ENCODE measurements around the gene LEMD1.

The LEMD1 gene

DNA sequence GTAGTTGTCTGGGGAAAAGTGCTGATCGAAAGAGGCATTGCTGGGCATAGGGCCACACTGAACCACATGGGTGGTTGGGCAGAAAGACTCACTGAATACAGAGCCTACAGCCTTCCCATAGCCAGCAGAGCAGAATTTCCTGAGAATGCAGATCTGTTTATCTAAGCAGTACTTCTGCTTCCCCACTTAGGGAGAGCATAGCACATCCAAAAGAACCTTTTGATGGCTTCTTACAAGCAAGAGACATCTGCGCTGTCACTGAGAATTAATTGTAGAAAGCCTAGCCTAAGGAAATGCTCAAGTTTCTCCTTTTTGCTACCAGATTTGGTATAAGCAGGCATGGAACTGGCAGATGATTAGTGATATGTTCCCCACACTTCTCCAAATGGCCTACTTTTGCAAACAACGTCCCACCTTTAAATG lies 52.1 kb downstream of the LEMD1 start:
- TF ChIP-seq GATA3 (IDR thresholded peaks at IDR 0.05; ENCODE audit: low read depth, low read length) (no peak), GATA2 (IDR thresholded peaks at IDR 0.05; ENCODE audit: low read depth, low read length) (no peak)

GRCh38 chr1:205368478-205368877 lies 53.4 kb downstream of the LEMD1 start:
- no peak for TF ChIP-seq GATA2 (IDR thresholded peaks at IDR 0.05; ENCODE audit: low read depth, low read length)
- TF ChIP-seq GATA3 (IDR thresholded peaks at IDR 0.05; ENCODE audit: low read depth, low read length) = no peak

DNA sequence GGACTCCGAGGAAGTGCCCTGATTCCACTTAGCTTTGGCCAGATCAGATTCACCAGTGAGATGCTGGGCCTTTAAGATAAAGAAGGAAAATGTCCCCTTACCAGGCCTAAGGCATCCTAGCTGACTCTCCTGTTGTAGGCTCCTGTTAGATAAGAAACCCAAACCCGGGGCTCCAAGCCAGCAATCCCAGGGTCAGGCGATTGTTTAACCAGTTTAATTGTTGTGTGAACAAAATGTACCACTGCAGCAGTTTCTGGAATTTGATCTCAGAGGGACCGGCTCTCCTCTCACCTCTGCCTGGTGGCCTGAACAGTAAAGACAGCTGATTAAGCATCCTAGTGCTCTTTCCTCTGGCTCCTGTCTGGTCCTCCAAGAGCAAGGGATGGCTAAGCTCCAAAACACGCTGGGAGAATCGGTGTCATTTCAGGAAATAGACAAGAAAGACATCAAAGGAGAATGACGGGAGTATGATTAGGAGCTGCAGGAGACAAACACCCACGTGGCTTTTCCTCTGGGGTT lies 55.9 kb downstream of the LEMD1 start:
- TF ChIP-seq GATA3 (IDR thresholded peaks at IDR 0.05; ENCODE audit: low read depth, low read length) (no peak), GATA2 (IDR thresholded peaks at IDR 0.05; ENCODE audit: low read depth, low read length) (no peak)

DNA sequence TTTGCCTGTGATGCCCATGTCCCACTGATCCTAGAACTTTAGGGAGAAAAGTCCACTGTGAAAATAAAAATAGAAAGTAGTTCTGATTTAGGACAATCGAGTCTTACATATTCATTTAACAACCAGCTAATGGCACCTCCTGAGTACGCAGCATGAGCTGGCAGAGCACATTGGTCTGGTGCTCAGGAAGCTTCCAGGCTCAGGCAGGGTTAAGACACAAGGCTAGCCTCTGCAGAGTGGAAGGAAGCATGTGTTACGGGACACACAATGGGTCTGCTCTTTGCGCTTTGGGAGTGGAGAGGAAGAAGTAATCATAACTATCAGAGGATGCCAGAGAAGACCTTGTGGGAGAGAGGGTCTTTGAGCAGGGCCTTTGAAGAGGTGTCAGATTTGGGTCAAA lies 61.0 kb downstream of the LEMD1 start:
- TF ChIP-seq GATA3 (IDR thresholded peaks at IDR 0.05; ENCODE audit: low read depth, low read length) (no peak), GATA2 (IDR thresholded peaks at IDR 0.05; ENCODE audit: low read depth, low read length) (no peak)

GRCh38 chr1:205359771-205360565 lies 61.9 kb downstream of the LEMD1 start:
- TF ChIP-seq GATA2 (IDR thresholded peaks at IDR 0.05; ENCODE audit: low read depth, low read length) (no peak), GATA3 (IDR thresholded peaks at IDR 0.05; ENCODE audit: low read depth, low read length) (no peak)

DNA sequence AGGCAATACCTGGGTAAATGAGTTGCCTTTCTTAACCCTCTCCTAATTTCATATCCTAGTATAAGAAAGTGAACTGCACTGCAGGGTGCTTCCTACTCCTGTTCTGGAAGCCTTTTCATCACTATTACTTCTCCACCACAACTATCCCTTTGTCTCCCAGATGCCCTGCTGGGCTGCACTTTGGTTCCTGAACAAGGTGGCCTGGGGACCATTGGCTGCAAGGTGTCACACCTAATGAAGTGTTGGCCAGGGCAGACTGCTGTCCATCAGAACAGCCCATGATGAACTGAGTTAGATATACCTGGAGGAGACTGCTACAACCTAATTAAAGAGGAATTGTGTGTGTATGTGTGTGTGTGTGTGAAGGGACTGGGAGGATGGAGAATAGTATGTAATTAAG lies 63.3 kb downstream of the LEMD1 start:
- TF ChIP-seq GATA2 (IDR thresholded peaks at IDR 0.05; ENCODE audit: low read depth, low read length) = no peak
- no peak for TF ChIP-seq GATA3 (IDR thresholded peaks at IDR 0.05; ENCODE audit: low read depth, low read length)

GRCh38 chr1:205357567-205357966 lies 64.3 kb downstream of the LEMD1 start:
- TF ChIP-seq GATA3 (IDR thresholded peaks at IDR 0.05; ENCODE audit: low read depth, low read length) (no peak), GATA2 (IDR thresholded peaks at IDR 0.05; ENCODE audit: low read depth, low read length) (no peak)

GRCh38 chr1:205356440-205357139 lies 65.3 kb downstream of the LEMD1 start, which contains the start of gene KLHDC8A:
Gene KLHDC8A, minus strand, starts transcription at chr1:205356922. Its CDS starts 13,318 bp downstream, at chr1:205343604.
- TF ChIP-seq GATA3 (IDR thresholded peaks at IDR 0.05; ENCODE audit: low read depth, low read length) = no peak
- TF ChIP-seq GATA2 (IDR thresholded peaks at IDR 0.05; ENCODE audit: low read depth, low read length) = no peak

GRCh38 chr1:205355075-205355453 lies 66.8 kb downstream of the LEMD1 start:
- TF ChIP-seq GATA3 (IDR thresholded peaks at IDR 0.05; ENCODE audit: low read depth, low read length) (no peak), GATA2 (IDR thresholded peaks at IDR 0.05; ENCODE audit: low read depth, low read length) (no peak)

DNA sequence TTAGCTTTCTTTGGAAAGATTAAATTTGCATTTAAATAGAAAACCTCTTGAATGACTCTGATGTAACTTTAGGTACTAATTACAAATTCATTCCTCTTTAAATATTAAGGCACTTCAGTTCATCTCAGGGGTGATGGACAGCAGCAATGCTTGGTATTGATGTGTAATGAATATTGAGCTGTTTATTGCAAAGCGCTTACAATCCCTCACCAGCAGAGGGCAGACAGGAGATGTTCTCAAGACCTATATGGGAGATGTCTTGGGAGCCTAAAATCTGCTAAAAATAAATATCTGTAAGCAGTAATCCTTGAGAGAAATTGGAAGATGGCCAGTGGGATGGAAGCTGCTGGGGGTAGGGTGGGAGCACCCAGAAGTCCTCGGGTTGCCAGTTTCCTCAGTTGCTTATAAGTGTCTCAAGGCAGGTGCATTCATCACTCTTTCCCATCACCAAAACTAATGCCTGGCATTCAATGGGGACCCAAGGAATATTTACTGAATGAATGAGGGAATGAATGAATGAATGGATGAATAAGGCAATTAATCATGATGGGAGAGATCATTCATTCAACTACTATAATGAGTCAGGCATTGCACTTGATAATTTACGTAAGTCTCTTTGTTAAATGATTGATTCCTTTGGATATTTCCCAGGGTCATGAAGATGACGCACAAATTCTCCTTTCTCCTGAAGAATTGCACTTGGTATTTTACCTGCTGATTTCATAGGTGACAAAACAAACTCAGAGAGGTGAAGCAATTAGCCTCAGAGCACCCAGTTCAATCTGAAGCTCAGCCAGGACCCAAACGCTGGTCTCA lies 67.4 kb downstream of the LEMD1 start:
- TF ChIP-seq GATA2 (IDR thresholded peaks at IDR 0.05; ENCODE audit: low read depth, low read length) = no peak
- no peak for TF ChIP-seq GATA3 (IDR thresholded peaks at IDR 0.05; ENCODE audit: low read depth, low read length)

DNA sequence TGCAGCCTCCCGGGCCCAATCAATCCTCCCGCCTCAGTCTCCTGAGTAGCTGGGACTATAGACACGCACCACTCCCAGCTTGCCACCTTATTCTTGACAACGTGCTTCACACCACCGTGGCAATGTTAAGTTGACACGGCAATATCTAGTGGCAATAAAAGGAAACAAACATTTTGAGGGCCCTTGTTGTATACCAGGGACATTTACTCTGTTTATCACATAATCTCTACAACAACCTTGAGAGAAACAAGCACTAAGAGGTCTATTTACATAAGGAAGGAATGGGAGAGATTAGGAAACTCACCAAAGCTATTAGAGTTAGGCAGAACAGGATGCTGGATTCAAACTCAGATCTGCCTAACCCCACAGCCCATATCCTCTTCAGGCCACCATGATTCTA lies 68.2 kb downstream of the LEMD1 start:
- TF ChIP-seq GATA2 (IDR thresholded peaks at IDR 0.05; ENCODE audit: low read depth, low read length) (no peak), GATA3 (IDR thresholded peaks at IDR 0.05; ENCODE audit: low read depth, low read length) (no peak)

- TF ChIP-seq GATA3 (IDR thresholded peaks at IDR 0.05; ENCODE audit: low read depth, low read length) (no peak), GATA2 (IDR thresholded peaks at IDR 0.05; ENCODE audit: low read depth, low read length) (no peak)
These were observed 68.7 kb downstream of the LEMD1 start for GRCh38 chr1:205353191-205353590.

DNA sequence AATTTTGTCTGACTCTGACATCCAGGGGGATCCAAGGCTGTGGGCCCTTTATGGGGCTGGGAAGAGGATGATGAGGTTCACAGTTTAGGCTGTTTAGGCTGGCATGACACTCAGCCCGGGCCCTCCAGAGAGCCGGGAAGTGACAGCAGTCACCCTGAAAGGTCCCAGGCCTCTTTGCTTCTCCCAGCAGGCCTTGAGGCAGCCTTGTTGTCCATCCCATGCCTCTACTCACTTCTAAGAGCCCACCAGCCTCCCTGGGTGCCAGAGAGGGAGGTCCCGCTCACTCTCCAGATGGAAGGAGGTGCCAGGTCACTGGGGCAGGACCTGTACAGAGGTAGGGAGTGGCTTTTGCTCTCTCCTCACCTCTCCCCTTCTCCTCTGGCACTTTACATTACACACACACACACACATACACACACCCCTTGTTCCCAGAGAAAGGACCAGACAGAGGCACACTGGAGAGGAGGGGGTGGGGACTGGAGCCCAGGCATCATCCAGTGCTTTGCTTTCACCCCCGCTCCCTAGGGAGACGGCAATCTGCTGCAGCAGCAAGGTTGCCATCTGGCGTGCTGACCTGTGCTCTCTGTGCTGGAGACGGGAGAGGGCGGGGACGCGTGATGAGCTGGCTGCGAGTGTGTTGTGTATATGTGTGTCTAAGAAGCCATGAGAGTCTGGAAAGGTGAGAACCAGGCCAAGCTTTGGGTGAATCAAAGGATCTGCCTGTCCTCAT lies 69.7 kb downstream of the LEMD1 start:
- TF ChIP-seq GATA2 (IDR thresholded peaks at IDR 0.05; ENCODE audit: low read depth, low read length) (no peak), GATA3 (IDR thresholded peaks at IDR 0.05; ENCODE audit: low read depth, low read length) (no peak)

Data from SH-SY5Y (cell line).